ENCODE results near the gene PCK1. TPM values are rescaled to one million over a fixed set of nuclear protein-coding genes. Genes with fewer than 3 reads are reported as not detected.
A peak's percentile ranks its signal among the peaks of the same experiment; 100 is the strongest.

The PCK1 gene
- total and polyA plus RNA-seq, 2 of the 8 experiments (the other 6 are each of a cell fraction or from before 2014, with no cell fraction given) = not detected

- 81% methylated on average over 20 of the region's 20 CpGs; no CpG with 5 or more reads in 1 of the 2 experiments for WGBS, 2 experiments (ENCODE audit: extremely low coverage in 1 of 2, insufficient coverage in 1 of 2, insufficient read length in 1 of 2, insufficient replicate concordance in 2 of 2, low coverage in 1 of 2, low lambda C conversion rate in 2 of 2, missing lambda C conversion rate in 1 of 2)
- no peaks in the 10 kb centered on the region for H3K9me3 ChIP-seq (ENCODE audit: insufficient read depth in 2 of 2, low read depth in 1 of 2, low read length in 1 of 2)
- H3K18ac ChIP-seq (ENCODE audit: extremely low read depth, low read length) = no peak overlapping the region
- no peak overlapping the region for H2BK12ac ChIP-seq (ENCODE audit: low read depth, low read length)
- H4K8ac ChIP-seq (ENCODE audit: extremely low read depth, insufficient read depth, low read length) = no peak overlapping the region
- no peak overlapping the region for H3K56ac ChIP-seq (replicated peaks; ENCODE audit: insufficient read length, low read depth, low read length)
- no peak overlapping the region for H4K91ac ChIP-seq (replicated peaks; ENCODE audit: insufficient read length, low read length)
- CTCF ChIA-PET (ENCODE audit: partially characterized antibody) = interaction anchor here (0.6 to 7.9 kb wide), 7 partner anchors 11 to 548 kb away, joined by 3 to 67 read pairs (median 4); no protein-coding TSS in a partner anchor
- no peak overlapping the region for H2BK5ac ChIP-seq (ENCODE audit: low read depth, low read length)
- H2BK15ac ChIP-seq (ENCODE audit: low read length) = 0 out of 2 replicates have a peak overlapping the region, but pooled peaks have one; percentile 53
- H3K9ac ChIP-seq (replicated peaks in 1 of 4; ENCODE audit: extremely low read depth in 1 of 4, low read depth in 3 of 4, low read length in 3 of 4) = no peak overlapping the region
- no peak overlapping the region for H3K23ac ChIP-seq (ENCODE audit: insufficient read length)
- H4K20me1 ChIP-seq (replicated peaks in 1 of 2; ENCODE audit: control insufficient read depth in 1 of 2, insufficient read depth in 2 of 2, low read length in 2 of 2) = no peaks in the 10 kb centered on the region
- no peak overlapping the region for H3K4me3 ChIP-seq (ENCODE audit: extremely low read depth in 1 of 4, insufficient read depth in 2 of 4, low read depth in 3 of 4, low read length in 4 of 4)
- no peak overlapping the region for H4K5ac ChIP-seq (ENCODE audit: insufficient read length, low read depth, low read length)
- no peak overlapping the region for H2AFZ ChIP-seq (ENCODE audit: low read length)
- TF ChIP-seq SP2 (IDR thresholded peaks at IDR 0.05; ENCODE audit: low read length) = no peak
- TF ChIP-seq POU5F1 (IDR thresholded peaks at IDR 0.05; ENCODE audit: low read depth, low read length) = no peak
- no peak for TF ChIP-seq RXRA (IDR thresholded peaks at IDR 0.05; ENCODE audit: insufficient read depth, low read depth, low read length)
- no peak for TF ChIP-seq MAFK (IDR thresholded peaks at IDR 0.05; ENCODE audit: low read depth, low read length)
- no peak for TF ChIP-seq GTF2F1 (IDR thresholded peaks at IDR 0.05; ENCODE audit: borderline replicate concordance, low read depth, low read length)
- TF ChIP-seq KDM1A (IDR thresholded peaks at IDR 0.05; ENCODE audit: borderline replicate concordance, low read length) = no peak
- TF ChIP-seq NRF1 (IDR thresholded peaks at IDR 0.05; ENCODE audit: low read depth, low read length) = no peak
- TF ChIP-seq RAD21 (IDR thresholded peaks at IDR 0.05 in 1 of 2, conservative IDR thresholded peaks at IDR 0.05 in 1 of 2; ENCODE audit: low read depth in 2 of 2, low read length in 2 of 2) = no peak
- no peak for TF ChIP-seq USF2 (IDR thresholded peaks at IDR 0.05; ENCODE audit: low read length)
- H3K27me3 ChIP-seq (replicated peaks in 1 of 4; ENCODE audit: control insufficient read depth in 3 of 4, extremely low read depth in 1 of 4, insufficient read depth in 3 of 4, low read length in 3 of 4) = peaks cover 0 to 4% (median 0%) of the 10 kb centered on the region in 4 experiments; a peak in 4 of 7 replicates
- H3K4ac ChIP-seq (replicated peaks; ENCODE audit: insufficient read length, low read depth, low read length) = no peak overlapping the region
- no peak overlapping the region for H2AK5ac ChIP-seq (ENCODE audit: low read depth, low read length)
- FAIRE-seq (no peak), DNase-seq (ENCODE audit: low read depth in 1 of 2, low spot score in 2 of 2) (no peak)
- no peak overlapping the region for H2BK20ac ChIP-seq (ENCODE audit: low read length)
- POLR2A ChIA-PET (ENCODE audit: partially characterized antibody) = interaction anchor here (1.0 kb wide), 1 partner anchor 8 kb away, joined by 3 read pairs; no protein-coding TSS in a partner anchor
- H3K4me1 ChIP-seq (replicated peaks in 1 of 4; ENCODE audit: control insufficient read depth in 3 of 4, insufficient read depth in 4 of 4, low read length in 3 of 4) = peaks cover 0 to 10% (median 3%) of the 10 kb centered on the region in 4 experiments; a peak in 4 of 7 replicates
- no peaks in the 10 kb centered on the region for H3K23me2 ChIP-seq (ENCODE audit: low read depth, low read length)
- no peaks in the 10 kb centered on the region for H3K36me3 ChIP-seq (ENCODE audit: control insufficient read depth in 2 of 4, insufficient read depth in 4 of 4, low read length in 3 of 4)
- no peak overlapping the region for H3K4me2 ChIP-seq (ENCODE audit: insufficient read depth in 1 of 2, low read depth in 2 of 2, low read length in 2 of 2)
- H2BK120ac ChIP-seq (replicated peaks; ENCODE audit: low read depth, low read length) = no peak overlapping the region
- H3K14ac ChIP-seq (ENCODE audit: insufficient read length) = no peak overlapping the region
- no peak overlapping the region for H3K27ac ChIP-seq (ENCODE audit: low read depth, low read length)
- H3K79me2 ChIP-seq (ENCODE audit: control insufficient read depth in 1 of 2, insufficient read depth in 2 of 2, low read length in 2 of 2) = no peaks in the 10 kb centered on the region
- no peaks in the 10 kb centered on the region for H3K79me1 ChIP-seq (ENCODE audit: low read depth, low read length)
Measured at GRCh38 chr20:57570145-57570850, 9.4 kb downstream of the PCK1 start.

Data from H1 (cell line).